Ascending aorta (tissue), 2 donors: ENCODE measurements around the gene ATP13A1. TPM values are rescaled to one million over a fixed set of nuclear protein-coding genes. Genes with fewer than 3 reads are reported as not detected.
"Not testable (repeated sequence)": the region's sequence is repeated elsewhere in the genome, so short reads cannot be mapped to it uniquely, and the experiment has no call there.

Experiments used
- DNase-seq, 2 donors: peaks; one replicate each; pipeline ENCODE4 v3.0.0-alpha.2; 2019; ENCODE audit warnings: low spot score in 2 of 2
- H3K27ac ChIP-seq, 2 donors: fragments of 200-600 bp; sonication (generic); one replicate each; pipeline ENCODE4 v1.5.1; 2016 to 2017; ENCODE audit warnings: mild to moderate bottlenecking in 1 of 2
- H3K27me3 ChIP-seq: fragments of 200-600 bp; sonication (generic); one replicate; pipeline ENCODE4 v1.5.1; 2017
- H3K36me3 ChIP-seq, 2 donors: fragments of 200-600 bp; sonication (generic); one replicate each; pipeline ENCODE4 v1.5.1; 2016
- H3K4me1 ChIP-seq, 2 donors: fragments of 200-600 bp; sonication (generic); one replicate each; pipeline ENCODE4 v1.5.1; 2016 to 2017; ENCODE audit warnings: mild to moderate bottlenecking in 1 of 2
- H3K4me3 ChIP-seq, 2 donors: fragments of 200-600 bp; sonication (generic); one replicate each; pipeline ENCODE4 v1.5.1; 2016 to 2017; ENCODE audit warnings: mild to moderate bottlenecking in 1 of 2
- H3K9me3 ChIP-seq, 2 donors: fragments of 200-600 bp; sonication (generic); one replicate each; pipeline ENCODE4 v1.5.1; 2016
- CTCF ChIP-seq, 3 experiments: fragments of 200-600 bp in 2 of 3; fragments of 450-650 bp in 1 of 3; sonication (generic) in 2 of 3; IDR thresholded peaks; one replicate each; pipeline ENCODE4 v1.5.1; 2016 to 2019; ENCODE audit warnings: antibody characterized with exemption in 3 of 3, mild to moderate bottlenecking in 1 of 3, moderate library complexity in 1 of 3
- intact Hi-C: fragments of 100-400 bp; cut with DNase I; formaldehyde crosslinking; loops from one replicate; pipeline ENCODE4 v1.15.1; 2023
- total RNA-seq: library from RNA; depleted of rRNA; stranded (reverse); fragments of >200 nt; gene quantifications from one replicate; pipeline ENCODE4 v1.1.0, GENCODE V29; 2016

The ATP13A1 gene
- total RNA-seq, 1 donor from 2014 or later = 161 TPM

GRCh38 chr19:19619181-19619848 is 44.2 kb downstream of the ATP13A1 start:
- no peaks in the 10 kb centered on the region for H3K9me3 ChIP-seq
- no peaks in the 10 kb centered on the region for H3K36me3 ChIP-seq
- peak overlapping the region in 1 of 2 donors; percentile 62 for H3K4me3 ChIP-seq
- no peak for TF ChIP-seq CTCF (IDR thresholded peaks at IDR 0.05)
- intact Hi-C loops = no loop called here
- no peak overlapping the region for H3K27ac ChIP-seq
- H3K27me3 ChIP-seq = no peaks in the 10 kb centered on the region
- DNase-seq = no peak
- peaks cover 0 to 2% of the 10 kb centered on the region in 2 donors for H3K4me1 ChIP-seq

- peak within 1 kb of the TSS in 1 of 2 donors; percentile 62 for H3K4me3 ChIP-seq
- no peak for TF ChIP-seq CTCF (IDR thresholded peaks at IDR 0.05)
- H3K9me3 ChIP-seq = no peaks in the 10 kb centered on the region
- peaks cover 0 to 2% of the 10 kb centered on the region in 2 donors for H3K4me1 ChIP-seq
- no peaks in the 10 kb centered on the region for H3K36me3 ChIP-seq
- peak; percentile 71 to 90 for DNase-seq
- no peak within 1 kb of the TSS for H3K27ac ChIP-seq
- no peaks in the 10 kb centered on the region for H3K27me3 ChIP-seq
- intact Hi-C loops = no loop called here
These were observed 45.0 kb downstream of the ATP13A1 start, which contains the start of gene PBX4 for GRCh38 chr19:19618219-19619051. Gene PBX4 (minus strand): TSS chr19:19618687. CDS start chr19:19618629, 58 bp downstream.

GRCh38 chr19:19615086-19615485 is 48.4 kb downstream of the ATP13A1 start:
- no peak overlapping the region for H3K4me3 ChIP-seq
- DNase-seq = no peak
- H3K27ac ChIP-seq = no peak overlapping the region
- no peaks in the 10 kb centered on the region for H3K9me3 ChIP-seq
- no peak for TF ChIP-seq CTCF (IDR thresholded peaks at IDR 0.05)
- no peaks in the 10 kb centered on the region for H3K27me3 ChIP-seq
- H3K4me1 ChIP-seq = peaks cover 0 to 2% of the 10 kb centered on the region in 2 donors
- intact Hi-C loops = no loop called here
- H3K36me3 ChIP-seq = no peaks in the 10 kb centered on the region

GRCh38 chr19:19613506-19613905 is 50.0 kb downstream of the ATP13A1 start:
- DNase-seq = no peak
- no peak overlapping the region for H3K27ac ChIP-seq
- H3K36me3 ChIP-seq = no peaks in the 10 kb centered on the region
- no peak for TF ChIP-seq CTCF (IDR thresholded peaks at IDR 0.05)
- H3K4me3 ChIP-seq = no peak overlapping the region
- H3K4me1 ChIP-seq = peaks cover 0 to 2% of the 10 kb centered on the region in 2 donors
- intact Hi-C loops = no loop called here
- H3K9me3 ChIP-seq = no peaks in the 10 kb centered on the region
- no peaks in the 10 kb centered on the region for H3K27me3 ChIP-seq

GRCh38 chr19:19610376-19611202 is 52.9 kb downstream of the ATP13A1 start:
- Histone ChIP-seq H3K4me3 (no peak overlapping the region), H3K9me3 (no peaks in the 10 kb centered on the region), H3K27ac (no peak overlapping the region), H3K27me3 (no peaks in the 10 kb centered on the region), H3K4me1 (no peaks in the 10 kb centered on the region), H3K36me3 (no peaks in the 10 kb centered on the region)
- intact Hi-C loops = no loop called here
- TF ChIP-seq CTCF (IDR thresholded peaks at IDR 0.05) = no peak
- DNase-seq = no peak

- H3K27me3 ChIP-seq, H3K4me1 ChIP-seq, H3K27ac ChIP-seq, H3K4me3 ChIP-seq, H3K36me3 ChIP-seq, DNase-seq, intact Hi-C loops, H3K9me3 ChIP-seq: not testable (repeated sequence)
These were observed 56.8 kb downstream of the ATP13A1 start for GRCh38 chr19:19606686-19607085.
